Measurements from ENCODE around the gene MORN1. TPM values are rescaled to one million over a fixed set of nuclear protein-coding genes. Genes with fewer than 3 reads are reported as not detected.
A peak's percentile ranks its signal among the peaks of the same experiment; 100 is the strongest.
"Not testable (repeated sequence)": the region's sequence is repeated elsewhere in the genome, so short reads cannot be mapped to it uniquely, and the experiment has no call there.

The MORN1 gene
- total RNA-seq (2014; rRNA removed; shearing (Covaris generic)), result 5.6 and 9.4 TPM in 2 replicates
- 6.8 and 6.9 TPM in 2 replicates for polyA plus RNA-seq (2015; cell fraction: cytosol; rRNA removed)
- polyA plus RNA-seq (2015; cell fraction: nucleus; rRNA removed), result 20.1 and 24.4 TPM in 2 replicates

GRCh38 chr1:2391041-2391930, at the start of gene MORN1, which contains the start of gene RER1:
Gene MORN1 (minus strand): TSS chr1:2391554. CDS start chr1:2391533, 21 bp downstream.
Gene RER1 (plus strand): TSS chr1:2391841. CDS start chr1:2395791, 3,950 bp downstream.
- peak; percentile 98 for DNase-seq (ENCODE audit: low read depth)

- not testable (repeated sequence) for DNase-seq (ENCODE audit: low read depth)
Observed at GRCh38 chr1:2440346-2440745, 49.0 kb upstream of the MORN1 start.

- DNase-seq (ENCODE audit: low read depth), result no peak
Observed at GRCh38 chr1:2439369-2439768, 48.0 kb upstream of the MORN1 start.

GRCh38 chr1:2438641-2439040, 47.3 kb upstream of the MORN1 start:
- no peak for DNase-seq (ENCODE audit: low read depth)

- DNase-seq (ENCODE audit: low read depth), result no peak
Observed at GRCh38 chr1:2438038-2438437, 46.7 kb upstream of the MORN1 start.

GRCh38 chr1:2437617-2438016, 46.3 kb upstream of the MORN1 start:
- no peak for DNase-seq (ENCODE audit: low read depth)

GRCh38 chr1:2436876-2437275, 45.5 kb upstream of the MORN1 start:
- DNase-seq (ENCODE audit: low read depth), result no peak

GRCh38 chr1:2435746-2436355, 44.5 kb upstream of the MORN1 start:
- DNase-seq (ENCODE audit: low read depth), result no peak

GRCh38 chr1:2435091-2435490, 43.7 kb upstream of the MORN1 start:
- no peak for DNase-seq (ENCODE audit: low read depth)

GRCh38 chr1:2433936-2434655, 42.7 kb upstream of the MORN1 start:
- no peak for DNase-seq (ENCODE audit: low read depth)

GRCh38 chr1:2433196-2433595, 41.8 kb upstream of the MORN1 start:
- no peak for DNase-seq (ENCODE audit: low read depth)

GRCh38 chr1:2432441-2432844, 41.1 kb upstream of the MORN1 start:
- DNase-seq (ENCODE audit: low read depth), result no peak

GRCh38 chr1:2431518-2431917, 40.2 kb upstream of the MORN1 start:
- DNase-seq (ENCODE audit: low read depth), result no peak

GRCh38 chr1:2431103-2431502, 39.7 kb upstream of the MORN1 start:
- no peak for DNase-seq (ENCODE audit: low read depth)

- no peak for DNase-seq (ENCODE audit: low read depth)
Observed at GRCh38 chr1:2430592-2430973, 39.2 kb upstream of the MORN1 start.

GRCh38 chr1:2429780-2430591, 38.6 kb upstream of the MORN1 start:
- peak; percentile 60 for DNase-seq (ENCODE audit: low read depth)

GRCh38 chr1:2428490-2428889, 37.1 kb upstream of the MORN1 start:
- no peak for DNase-seq (ENCODE audit: low read depth)

- DNase-seq (ENCODE audit: low read depth), result no peak
Observed at GRCh38 chr1:2427976-2428375, 36.6 kb upstream of the MORN1 start.

- DNase-seq (ENCODE audit: low read depth), result no peak
Observed at GRCh38 chr1:2427051-2427450, 35.7 kb upstream of the MORN1 start.

- DNase-seq (ENCODE audit: low read depth), result no peak
Observed at GRCh38 chr1:2426540-2426939, 35.2 kb upstream of the MORN1 start.

GRCh38 chr1:2425892-2426291, 34.5 kb upstream of the MORN1 start:
- DNase-seq (ENCODE audit: low read depth), result no peak
